ENCODE data around the gene SLC31A1. TPM values are rescaled to one million over a fixed set of nuclear protein-coding genes. Genes with fewer than 3 reads are reported as not detected.

Gene SLC31A1
- total RNA-seq, 1 experiment from 2014 or later, result 64.9 TPM

DNA sequence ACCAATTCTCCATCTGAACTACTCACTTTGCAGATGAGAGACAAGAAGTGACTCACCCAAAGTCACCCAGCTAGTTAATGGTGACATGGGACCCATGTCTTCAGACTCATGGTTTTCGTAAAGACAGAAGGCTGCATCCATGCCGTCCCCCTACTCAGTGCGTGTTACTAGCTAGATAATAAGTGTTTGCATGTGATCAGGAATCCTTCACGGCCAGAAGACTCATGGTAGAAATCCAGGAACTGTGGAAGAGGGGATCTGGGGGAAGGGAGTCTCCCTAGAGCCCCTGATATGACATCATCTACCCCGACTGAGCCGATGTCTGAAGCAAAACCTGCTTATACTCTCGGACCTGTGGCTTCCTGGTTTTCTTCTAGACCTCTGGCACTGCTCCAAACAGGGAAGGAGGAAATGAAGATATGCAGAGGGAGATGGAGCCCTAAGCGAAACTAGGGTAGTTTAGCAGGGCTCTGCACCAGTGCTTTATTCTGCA, 78.5 kb downstream of the SLC31A1 start:
- no peaks in the 10 kb centered on the region for H3K9me3 ChIP-seq
- BruUV-seq (replicated peaks), result no TSS peak
- H3K4me1 ChIP-seq, result peaks cover 14% of the 10 kb centered on the region
- intact Hi-C loops (cut with micrococcal nuclease; ENCODE audit: unreplicated experiment), result no loop called here
- no peaks in the 10 kb centered on the region for H3K36me3 ChIP-seq (ENCODE audit: control insufficient read depth, insufficient read depth, low read length)
- Mint-ChIP-seq H3K9me3 (ENCODE audit: unreplicated experiment) (no peaks in the 10 kb centered on the region), H3K4me3 (ENCODE audit: unreplicated experiment) (no peak overlapping the region), H3K27me3 (ENCODE audit: insufficient read depth, unreplicated experiment) (no peaks in the 10 kb centered on the region), H3K4me1 (ENCODE audit: low read depth, unreplicated experiment) (peaks cover 24% of the 10 kb centered on the region), H3K36me3 (ENCODE audit: insufficient read depth, unreplicated experiment) (no peaks in the 10 kb centered on the region), H3K27ac (ENCODE audit: unreplicated experiment) (no peak overlapping the region)
- H3K4me3 ChIP-seq (ENCODE audit: low read depth, low read length), result no peak overlapping the region
- DNase-seq, result no peak
- TF ChIP-seq, protein P1, sequence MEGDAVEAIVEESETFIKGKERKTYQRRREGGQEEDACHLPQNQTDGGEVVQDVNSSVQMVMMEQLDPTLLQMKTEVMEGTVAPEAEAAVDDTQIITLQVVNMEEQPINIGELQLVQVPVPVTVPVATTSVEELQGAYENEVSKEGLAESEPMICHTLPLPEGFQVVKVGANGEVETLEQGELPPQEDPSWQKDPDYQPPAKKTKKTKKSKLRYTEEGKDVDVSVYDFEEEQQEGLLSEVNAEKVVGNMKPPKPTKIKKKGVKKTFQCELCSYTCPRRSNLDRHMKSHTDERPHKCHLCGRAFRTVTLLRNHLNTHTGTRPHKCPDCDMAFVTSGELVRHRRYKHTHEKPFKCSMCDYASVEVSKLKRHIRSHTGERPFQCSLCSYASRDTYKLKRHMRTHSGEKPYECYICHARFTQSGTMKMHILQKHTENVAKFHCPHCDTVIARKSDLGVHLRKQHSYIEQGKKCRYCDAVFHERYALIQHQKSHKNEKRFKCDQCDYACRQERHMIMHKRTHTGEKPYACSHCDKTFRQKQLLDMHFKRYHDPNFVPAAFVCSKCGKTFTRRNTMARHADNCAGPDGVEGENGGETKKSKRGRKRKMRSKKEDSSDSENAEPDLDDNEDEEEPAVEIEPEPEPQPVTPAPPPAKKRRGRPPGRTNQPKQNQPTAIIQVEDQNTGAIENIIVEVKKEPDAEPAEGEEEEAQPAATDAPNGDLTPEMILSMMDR (IDR thresholded peaks at IDR 0.05; ENCODE audit: insufficient read depth in 1 of 2, low read depth in 1 of 2, low read length in 1 of 2, severe bottlenecking in 1 of 2, unreplicated experiment in 1 of 2), result no peak
- ChIA-PET POLR2A (no interaction called here), CTCF (no interaction called here)
- H3K27me3 ChIP-seq (replicated peaks; ENCODE audit: control insufficient read depth, insufficient read depth, low read length), result no peaks in the 10 kb centered on the region

- intact Hi-C loops (cut with micrococcal nuclease; ENCODE audit: unreplicated experiment), result no loop called here
- ChIA-PET POLR2A (no interaction called here), CTCF (no interaction called here)
- H3K4me1 ChIP-seq, result peaks cover 14% of the 10 kb centered on the region
- peaks cover 24% of the 10 kb centered on the region for H3K4me1 Mint-ChIP-seq (ENCODE audit: low read depth, unreplicated experiment)
- no peaks in the 10 kb centered on the region for H3K9me3 Mint-ChIP-seq (ENCODE audit: unreplicated experiment)
- H3K36me3 Mint-ChIP-seq (ENCODE audit: insufficient read depth, unreplicated experiment), result no peaks in the 10 kb centered on the region
- no peak overlapping the region for H3K4me3 ChIP-seq (ENCODE audit: low read depth, low read length)
- H3K27me3 Mint-ChIP-seq (ENCODE audit: insufficient read depth, unreplicated experiment), result no peaks in the 10 kb centered on the region
- no peaks in the 10 kb centered on the region for H3K27me3 ChIP-seq (replicated peaks; ENCODE audit: control insufficient read depth, insufficient read depth, low read length)
- no peaks in the 10 kb centered on the region for H3K9me3 ChIP-seq
- no peaks in the 10 kb centered on the region for H3K36me3 ChIP-seq (ENCODE audit: control insufficient read depth, insufficient read depth, low read length)
- H3K4me3 Mint-ChIP-seq (ENCODE audit: unreplicated experiment), result no peak overlapping the region
- no peak for DNase-seq
- no peak overlapping the region for H3K27ac Mint-ChIP-seq (ENCODE audit: unreplicated experiment)
- BruUV-seq (replicated peaks), result TSS peak; percentile 47
- TF ChIP-seq, protein P1 (IDR thresholded peaks at IDR 0.05; ENCODE audit: insufficient read depth in 1 of 2, low read depth in 1 of 2, low read length in 1 of 2, severe bottlenecking in 1 of 2, unreplicated experiment in 1 of 2), result no peak
Measured at GRCh38 chr9:113301548-113301947, 80.2 kb downstream of the SLC31A1 start.

GRCh38 chr9:113302792-113303418, 81.6 kb downstream of the SLC31A1 start, which contains the start of gene RNF183:
TSS of gene RNF183 (minus strand) at chr9:113303376. CDS start at chr9:113298184, 5,192 bp downstream.
- intact Hi-C loops (cut with micrococcal nuclease; ENCODE audit: unreplicated experiment), result loop anchor here (2.0 kb wide), 1 partner anchor 28 kb away; the partner anchor contains the start of genes CDC26 and PRPF4
- ChIA-PET CTCF (interaction anchor here (0.5 to 1.0 kb wide), 2 partner anchors 28 to 30 kb away, joined by 3 to 4 read pairs; no protein-coding TSS in a partner anchor), POLR2A (interaction anchor here (1.2 kb wide), 1 partner anchor 107 kb away, joined by 4 read pairs; the partner anchor contains the start of genes C9orf43 and POLE3)
- DNase-seq, result peak; percentile 69 to 73
- H3K4me3 ChIP-seq (ENCODE audit: low read depth, low read length), result peak within 1 kb of the TSS; percentile 29
- H3K36me3 ChIP-seq (ENCODE audit: control insufficient read depth, insufficient read depth, low read length), result no peaks in the 10 kb centered on the region
- H3K27me3 Mint-ChIP-seq (ENCODE audit: insufficient read depth, unreplicated experiment), result no peaks in the 10 kb centered on the region
- no peaks in the 10 kb centered on the region for H3K9me3 Mint-ChIP-seq (ENCODE audit: unreplicated experiment)
- no peaks in the 10 kb centered on the region for H3K9me3 ChIP-seq
- peak within 1 kb of the TSS; percentile 76 for H3K4me3 Mint-ChIP-seq (ENCODE audit: unreplicated experiment)
- H3K27ac Mint-ChIP-seq (ENCODE audit: unreplicated experiment), result peak within 1 kb of the TSS; percentile 93
- no peaks in the 10 kb centered on the region for H3K27me3 ChIP-seq (replicated peaks; ENCODE audit: control insufficient read depth, insufficient read depth, low read length)
- peaks cover 14% of the 10 kb centered on the region for H3K4me1 ChIP-seq
- H3K4me1 Mint-ChIP-seq (ENCODE audit: low read depth, unreplicated experiment), result peaks cover 18% of the 10 kb centered on the region
- no peaks in the 10 kb centered on the region for H3K36me3 Mint-ChIP-seq (ENCODE audit: insufficient read depth, unreplicated experiment)
- TF ChIP-seq, protein P1 (IDR thresholded peaks at IDR 0.05; ENCODE audit: insufficient read depth in 1 of 2, low read depth in 1 of 2, low read length in 1 of 2, severe bottlenecking in 1 of 2, unreplicated experiment in 1 of 2), result no peak
- BruUV-seq (replicated peaks), result no TSS peak
